CD4-positive, alpha-beta T cell treated with Interleukin-17A for 4 hours (primary cell): ENCODE data around the gene CHN2.

Experiments used
- DNase-seq: peaks from one replicate; pipeline ENCODE4 v3.0.0-alpha.2; 2020; ENCODE audit warnings: mixed read lengths

The CHN2 gene

GRCh38 chr7:29413626-29414136 lies 219.1 kb downstream of the CHN2 start:
- DNase-seq, result no peak

- no peak for DNase-seq
These were observed 219.6 kb downstream of the CHN2 start for GRCh38 chr7:29414216-29414615.

- no peak for DNase-seq
These were observed 220.6 kb downstream of the CHN2 start for GRCh38 chr7:29415215-29415614.

- no peak for DNase-seq
These were observed 221.8 kb downstream of the CHN2 start for GRCh38 chr7:29416276-29416937.

- no peak for DNase-seq
These were observed 222.3 kb downstream of the CHN2 start for GRCh38 chr7:29416938-29417305.

- no peak for DNase-seq
These were observed 223.5 kb downstream of the CHN2 start for GRCh38 chr7:29418056-29418455.

GRCh38 chr7:29418651-29419050 lies 224.1 kb downstream of the CHN2 start:
- DNase-seq, result no peak

GRCh38 chr7:29420011-29420410 lies 225.4 kb downstream of the CHN2 start:
- no peak for DNase-seq

- no peak for DNase-seq
These were observed 226.7 kb downstream of the CHN2 start for GRCh38 chr7:29421010-29421956.

GRCh38 chr7:29422829-29423228 lies 228.3 kb downstream of the CHN2 start:
- no peak for DNase-seq

- DNase-seq, result no peak
These were observed 229.9 kb downstream of the CHN2 start for GRCh38 chr7:29424295-29424983.

GRCh38 chr7:29424984-29425309 lies 230.4 kb downstream of the CHN2 start:
- no peak for DNase-seq

GRCh38 chr7:29426587-29426986 lies 232.0 kb downstream of the CHN2 start:
- no peak for DNase-seq

GRCh38 chr7:29429401-29429800 lies 234.8 kb downstream of the CHN2 start:
- DNase-seq, result no peak

- no peak for DNase-seq
These were observed 235.8 kb downstream of the CHN2 start for GRCh38 chr7:29430279-29430949.

- no peak for DNase-seq
These were observed 237.1 kb downstream of the CHN2 start for GRCh38 chr7:29431686-29432085.

GRCh38 chr7:29432721-29433120 lies 238.1 kb downstream of the CHN2 start:
- no peak for DNase-seq

- no peak for DNase-seq
These were observed 239.8 kb downstream of the CHN2 start for GRCh38 chr7:29434380-29434768.

GRCh38 chr7:29435167-29435566 lies 240.6 kb downstream of the CHN2 start:
- no peak for DNase-seq

- DNase-seq, result no peak
These were observed 241.3 kb downstream of the CHN2 start for GRCh38 chr7:29435902-29436301.

- no peak for DNase-seq
These were observed 247.6 kb downstream of the CHN2 start for GRCh38 chr7:29442146-29442545.

- no peak for DNase-seq
These were observed 249.0 kb downstream of the CHN2 start for GRCh38 chr7:29443552-29443951.

- DNase-seq, result no peak
These were observed 249.7 kb downstream of the CHN2 start for GRCh38 chr7:29444267-29444666.
